Stimulated activated CD4-positive, alpha-beta T cell treated with anti-CD3 and anti-CD28 coated beads, TNF-alpha, amount 100 ng/mL, for 24 hours (primary cell): ENCODE measurements around the gene AUNIP.
A peak's percentile ranks its signal among the peaks of the same experiment; 100 is the strongest.

Experiments
- DNase-seq, 3 experiments: peaks; one replicate each; pipeline ENCODE4 v3.0.0-alpha.2; 2020; ENCODE audit warnings: low read depth in 3 of 3

Gene AUNIP

DNA sequence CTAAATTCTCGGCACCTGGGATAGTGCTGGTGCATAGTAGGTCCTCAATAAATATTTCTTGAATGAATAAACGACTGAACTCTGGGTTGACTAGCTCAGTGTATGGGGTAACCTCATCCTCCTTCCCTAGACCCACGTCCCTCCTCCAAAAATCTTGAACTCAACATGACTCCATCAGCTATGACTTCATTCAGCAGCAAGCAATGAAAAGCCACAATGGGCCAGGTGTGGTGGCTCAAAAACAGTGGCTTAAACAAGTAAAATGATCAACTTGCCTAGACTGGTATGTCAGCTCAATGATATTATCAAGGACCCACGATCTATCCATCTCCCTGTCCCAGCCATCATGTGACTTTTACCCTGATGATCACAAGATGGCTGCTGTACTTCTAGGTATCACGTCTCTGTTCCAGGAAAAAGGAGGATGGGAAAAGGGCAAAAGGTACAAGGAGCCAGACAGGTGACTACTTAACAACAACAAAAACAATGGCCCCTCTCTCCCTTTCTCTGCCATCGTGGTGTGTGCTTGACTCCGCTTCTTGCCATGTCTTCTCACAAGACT lies 29.2 kb upstream of the AUNIP start:
- DNase-seq: no peak

GRCh38 chr1:25885602-25886001 lies 26.3 kb upstream of the AUNIP start:
- DNase-seq: no peak

DNA sequence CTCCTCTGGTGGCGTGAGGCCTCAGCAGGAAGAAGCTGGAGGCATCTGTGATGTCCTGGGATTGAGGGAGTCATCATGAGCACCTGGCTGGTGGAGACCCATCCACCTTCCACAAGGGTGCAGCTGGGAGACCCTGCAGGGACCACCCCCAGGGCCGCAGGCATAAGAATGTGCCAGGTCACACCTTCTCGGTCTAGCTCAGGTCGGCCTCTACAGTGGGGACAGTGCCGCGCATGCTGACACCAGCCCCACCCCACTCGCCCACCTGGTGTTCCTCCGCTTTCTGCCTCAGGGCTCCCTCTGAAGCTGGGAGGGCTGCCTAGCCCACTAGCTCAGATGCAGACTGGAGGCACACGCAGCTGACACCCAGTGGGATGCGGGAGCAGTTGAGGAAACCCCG lies 22.0 kb upstream of the AUNIP start:
- no peak for DNase-seq

- no peak for DNase-seq
These were observed 21.3 kb upstream of the AUNIP start for GRCh38 chr1:25880518-25880917.

DNA sequence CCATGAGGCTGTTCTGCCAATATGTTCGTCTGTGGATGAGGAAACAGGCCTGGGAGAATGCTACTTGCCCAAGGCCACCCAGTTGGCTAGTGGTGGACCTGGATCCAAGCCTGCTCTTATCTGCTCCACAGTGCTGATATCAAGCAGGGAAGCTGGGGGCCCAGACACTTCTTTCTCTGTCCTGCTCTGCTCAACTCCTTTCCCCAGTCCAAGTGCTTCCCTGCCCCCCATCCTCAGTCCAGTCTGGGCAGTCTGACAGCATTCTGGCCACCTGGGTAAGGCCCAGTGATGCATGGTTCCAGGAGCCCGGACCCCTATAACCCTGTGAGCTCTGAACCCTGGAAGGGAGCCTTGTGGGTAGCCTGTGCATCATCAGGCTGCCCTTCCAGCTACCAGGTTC lies 20.4 kb upstream of the AUNIP start:
- DNase-seq: no peak

DNA sequence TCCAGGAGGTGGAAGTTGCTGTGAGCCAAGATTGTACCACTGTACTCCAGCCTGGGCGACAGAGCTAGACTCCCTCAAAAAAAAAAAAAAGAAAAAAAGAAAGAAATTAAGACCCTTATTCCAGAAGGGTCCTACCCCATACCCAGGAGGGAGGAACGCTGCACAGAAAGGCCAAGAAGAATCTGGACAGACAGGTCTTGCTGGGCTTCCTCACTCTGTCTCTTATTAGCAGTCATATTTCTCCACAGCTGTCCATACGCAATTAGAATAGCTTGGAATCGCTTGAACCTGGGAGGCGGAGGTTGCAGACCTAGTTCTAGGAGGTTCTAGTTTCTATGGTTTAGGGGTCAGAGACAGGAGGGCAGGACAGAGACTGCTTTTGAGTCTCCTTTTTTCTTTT lies 19.4 kb upstream of the AUNIP start:
- no peak for DNase-seq

GRCh38 chr1:25877155-25877554 lies 17.9 kb upstream of the AUNIP start:
- DNase-seq: no peak

- DNase-seq: no peak
These were observed 17.4 kb upstream of the AUNIP start for GRCh38 chr1:25876693-25877077.

GRCh38 chr1:25875856-25876692 lies 16.8 kb upstream of the AUNIP start:
- peak in 1 of 3 experiments; percentile 6 for DNase-seq

- peak in 2 of 3 experiments; percentile 31 to 66 for DNase-seq
These were observed 16.0 kb upstream of the AUNIP start, which contains the start of gene PAQR7 for GRCh38 chr1:25875154-25875855. PAQR7 (minus strand) TSS chr1:25875708; CDS start chr1:25863839, 11,869 bp downstream.

GRCh38 chr1:25874635-25875153 lies 15.4 kb upstream of the AUNIP start:
- no peak for DNase-seq

GRCh38 chr1:25874209-25874608 lies 15.0 kb upstream of the AUNIP start:
- no peak for DNase-seq

DNA sequence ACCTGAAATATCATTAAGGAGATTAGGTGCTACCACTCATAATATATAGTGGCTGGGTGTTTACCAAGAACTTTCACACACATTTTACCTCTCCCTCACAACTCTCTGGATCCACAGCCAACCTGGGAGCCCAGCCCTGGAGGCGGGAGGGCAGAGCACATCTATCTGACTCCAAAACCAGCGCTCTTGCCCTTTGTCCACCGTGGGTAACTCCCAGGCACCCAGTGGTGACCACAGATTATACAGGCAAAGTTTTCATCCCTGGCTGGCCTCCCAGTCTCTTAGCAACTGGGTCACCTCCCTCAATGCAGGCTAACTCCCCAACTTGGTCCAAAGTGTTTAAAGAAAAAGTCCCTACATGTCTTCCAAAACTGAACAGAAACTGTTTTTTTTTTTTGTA lies 13.9 kb upstream of the AUNIP start:
- DNase-seq: no peak

- DNase-seq: no peak
These were observed 13.5 kb upstream of the AUNIP start for GRCh38 chr1:25872713-25873112.

- DNase-seq: no peak
These were observed 12.6 kb upstream of the AUNIP start for GRCh38 chr1:25871704-25872494.

DNA sequence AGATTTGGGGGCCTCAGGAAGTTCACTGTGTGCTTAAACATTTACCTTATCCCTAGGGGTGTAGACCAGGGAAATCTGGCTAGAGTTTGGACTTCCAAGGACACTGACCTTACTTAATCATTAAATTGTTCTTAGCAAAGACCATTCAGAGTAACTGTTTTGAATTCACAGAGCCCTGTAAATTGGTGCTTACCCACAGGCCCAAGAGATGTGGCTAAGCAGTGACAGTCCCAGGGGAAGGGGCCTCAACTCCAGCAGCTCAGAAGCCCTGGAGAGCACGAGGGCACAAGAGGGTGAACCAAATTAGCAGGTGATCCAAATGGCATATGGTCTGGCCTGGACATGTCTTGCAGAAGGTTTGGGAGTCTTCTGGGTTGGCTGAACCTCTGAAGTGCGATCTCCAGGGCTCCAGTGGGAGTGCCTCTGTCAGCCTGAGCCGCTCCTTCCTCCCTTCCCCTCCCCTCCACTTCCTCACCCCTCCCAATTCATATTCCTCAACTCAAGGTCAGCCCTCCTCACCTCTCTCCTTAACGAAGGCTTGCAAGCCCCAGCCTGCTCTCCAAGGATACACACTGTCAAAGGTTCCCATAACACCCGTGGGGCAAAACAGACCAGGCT lies 11.9 kb upstream of the AUNIP start:
- DNase-seq: no peak

DNA sequence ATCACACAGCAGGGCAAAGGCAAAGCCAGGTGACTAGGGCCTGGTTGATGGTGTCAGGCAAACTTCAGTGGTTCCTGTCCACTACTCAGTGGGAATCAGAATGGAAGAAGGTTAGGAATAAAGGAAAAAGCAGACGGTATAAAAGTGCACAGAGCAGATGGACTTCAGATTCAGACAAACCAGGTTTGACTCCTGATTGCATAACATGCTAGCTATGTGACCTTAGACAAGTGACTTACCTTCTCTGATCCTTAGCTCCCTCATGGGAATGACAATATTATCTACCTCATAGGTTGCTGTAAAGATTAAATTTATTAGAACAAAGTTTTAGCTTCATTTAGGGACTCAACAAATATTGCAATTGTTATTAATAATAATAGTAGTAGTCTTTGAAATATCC lies 11.4 kb upstream of the AUNIP start:
- no peak for DNase-seq

- DNase-seq: no peak
These were observed 10.8 kb upstream of the AUNIP start for GRCh38 chr1:25869909-25870606.

- DNase-seq: no peak
These were observed 8.1 kb upstream of the AUNIP start for GRCh38 chr1:25867210-25867991.

- DNase-seq: no peak
These were observed 7.0 kb upstream of the AUNIP start for GRCh38 chr1:25866288-25866687.
